ENCODE measurements around the gene CNPY1.

CNPY1 gene

GRCh38 chr7:155553871-155554270 lies 7.5 kb upstream of the CNPY1 start:
- Histone ChIP-seq H3K27ac (replicated peaks) (no peak overlapping the region), H3K4me3 (replicated peaks; ENCODE audit: insufficient read depth, low read length) (no peak overlapping the region), H3K27me3 (ENCODE audit: insufficient read depth, poor library complexity, severe bottlenecking) (no peaks in the 10 kb centered on the region)
- no peak for DNase-seq (ENCODE audit: low read depth in 1 of 2, low spot score in 1 of 2)
- TF ChIP-seq GABPA (IDR thresholded peaks at IDR 0.05; ENCODE audit: low read depth) (no peak), SPI1 (IDR thresholded peaks at IDR 0.05; ENCODE audit: borderline replicate concordance, low read depth) (no peak), POLR2AphosphoS5 (IDR thresholded peaks at IDR 0.05; ENCODE audit: low read depth) (no peak)
- TF ChIP-seq, protein P1, sequence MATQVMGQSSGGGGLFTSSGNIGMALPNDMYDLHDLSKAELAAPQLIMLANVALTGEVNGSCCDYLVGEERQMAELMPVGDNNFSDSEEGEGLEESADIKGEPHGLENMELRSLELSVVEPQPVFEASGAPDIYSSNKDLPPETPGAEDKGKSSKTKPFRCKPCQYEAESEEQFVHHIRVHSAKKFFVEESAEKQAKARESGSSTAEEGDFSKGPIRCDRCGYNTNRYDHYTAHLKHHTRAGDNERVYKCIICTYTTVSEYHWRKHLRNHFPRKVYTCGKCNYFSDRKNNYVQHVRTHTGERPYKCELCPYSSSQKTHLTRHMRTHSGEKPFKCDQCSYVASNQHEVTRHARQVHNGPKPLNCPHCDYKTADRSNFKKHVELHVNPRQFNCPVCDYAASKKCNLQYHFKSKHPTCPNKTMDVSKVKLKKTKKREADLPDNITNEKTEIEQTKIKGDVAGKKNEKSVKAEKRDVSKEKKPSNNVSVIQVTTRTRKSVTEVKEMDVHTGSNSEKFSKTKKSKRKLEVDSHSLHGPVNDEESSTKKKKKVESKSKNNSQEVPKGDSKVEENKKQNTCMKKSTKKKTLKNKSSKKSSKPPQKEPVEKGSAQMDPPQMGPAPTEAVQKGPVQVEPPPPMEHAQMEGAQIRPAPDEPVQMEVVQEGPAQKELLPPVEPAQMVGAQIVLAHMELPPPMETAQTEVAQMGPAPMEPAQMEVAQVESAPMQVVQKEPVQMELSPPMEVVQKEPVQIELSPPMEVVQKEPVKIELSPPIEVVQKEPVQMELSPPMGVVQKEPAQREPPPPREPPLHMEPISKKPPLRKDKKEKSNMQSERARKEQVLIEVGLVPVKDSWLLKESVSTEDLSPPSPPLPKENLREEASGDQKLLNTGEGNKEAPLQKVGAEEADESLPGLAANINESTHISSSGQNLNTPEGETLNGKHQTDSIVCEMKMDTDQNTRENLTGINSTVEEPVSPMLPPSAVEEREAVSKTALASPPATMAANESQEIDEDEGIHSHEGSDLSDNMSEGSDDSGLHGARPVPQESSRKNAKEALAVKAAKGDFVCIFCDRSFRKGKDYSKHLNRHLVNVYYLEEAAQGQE (IDR thresholded peaks at IDR 0.05; ENCODE audit: insufficient replicate concordance, low read depth), result no peak
- TF ChIP-seq, protein P2, sequence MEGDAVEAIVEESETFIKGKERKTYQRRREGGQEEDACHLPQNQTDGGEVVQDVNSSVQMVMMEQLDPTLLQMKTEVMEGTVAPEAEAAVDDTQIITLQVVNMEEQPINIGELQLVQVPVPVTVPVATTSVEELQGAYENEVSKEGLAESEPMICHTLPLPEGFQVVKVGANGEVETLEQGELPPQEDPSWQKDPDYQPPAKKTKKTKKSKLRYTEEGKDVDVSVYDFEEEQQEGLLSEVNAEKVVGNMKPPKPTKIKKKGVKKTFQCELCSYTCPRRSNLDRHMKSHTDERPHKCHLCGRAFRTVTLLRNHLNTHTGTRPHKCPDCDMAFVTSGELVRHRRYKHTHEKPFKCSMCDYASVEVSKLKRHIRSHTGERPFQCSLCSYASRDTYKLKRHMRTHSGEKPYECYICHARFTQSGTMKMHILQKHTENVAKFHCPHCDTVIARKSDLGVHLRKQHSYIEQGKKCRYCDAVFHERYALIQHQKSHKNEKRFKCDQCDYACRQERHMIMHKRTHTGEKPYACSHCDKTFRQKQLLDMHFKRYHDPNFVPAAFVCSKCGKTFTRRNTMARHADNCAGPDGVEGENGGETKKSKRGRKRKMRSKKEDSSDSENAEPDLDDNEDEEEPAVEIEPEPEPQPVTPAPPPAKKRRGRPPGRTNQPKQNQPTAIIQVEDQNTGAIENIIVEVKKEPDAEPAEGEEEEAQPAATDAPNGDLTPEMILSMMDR (IDR thresholded peaks at IDR 0.05; ENCODE audit: insufficient read depth, low read length), result no peak

DNA sequence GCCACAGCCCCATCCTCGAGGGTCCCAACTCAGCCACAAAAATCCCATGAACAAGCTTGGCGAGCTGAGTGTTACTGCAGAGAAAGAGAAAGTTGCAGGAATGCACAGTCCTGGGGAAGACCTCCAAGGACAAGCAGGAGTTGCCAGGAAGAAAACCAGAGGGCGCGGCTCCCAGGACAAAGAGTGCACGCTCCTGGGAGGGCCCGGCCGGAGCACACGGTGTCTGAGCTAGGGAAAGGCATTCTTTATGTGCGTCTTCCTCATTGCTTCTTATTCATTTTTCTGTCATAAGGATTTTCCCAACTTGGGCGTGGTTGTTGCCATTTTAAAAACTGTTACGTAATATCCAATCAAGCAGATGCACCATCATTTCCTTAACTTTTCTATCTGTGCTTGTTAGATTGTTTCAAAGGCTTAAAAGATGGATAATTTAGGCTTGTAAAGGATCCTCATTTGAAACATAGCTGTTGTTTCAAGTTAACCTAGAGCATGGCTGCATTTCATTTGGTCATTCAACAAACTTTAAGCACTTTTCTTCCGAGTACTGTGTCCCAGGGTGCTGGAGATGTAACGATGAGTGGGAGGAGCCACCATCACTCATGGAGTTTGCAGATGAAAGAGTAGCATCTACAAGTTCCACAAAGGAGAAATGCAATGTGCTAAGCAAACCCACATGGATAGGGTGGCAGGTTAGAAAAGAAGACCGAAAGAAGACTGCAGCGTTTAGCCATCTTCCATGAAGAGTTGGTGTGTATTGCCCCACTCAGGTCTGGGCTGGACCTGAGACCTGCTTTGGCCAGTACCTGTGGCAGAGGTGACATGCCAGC lies 5.6 kb upstream of the CNPY1 start:
- Histone ChIP-seq H3K27me3 (ENCODE audit: insufficient read depth, poor library complexity, severe bottlenecking) (no peaks in the 10 kb centered on the region), H3K27ac (replicated peaks) (no peak overlapping the region), H3K4me3 (replicated peaks; ENCODE audit: insufficient read depth, low read length) (no peak overlapping the region)
- no peak for DNase-seq (ENCODE audit: low read depth in 1 of 2, low spot score in 1 of 2)
- no peak for TF ChIP-seq GABPA (IDR thresholded peaks at IDR 0.05; ENCODE audit: low read depth)
- TF ChIP-seq, protein P1 (IDR thresholded peaks at IDR 0.05; ENCODE audit: insufficient replicate concordance, low read depth), result no peak
- TF ChIP-seq, protein P2 (IDR thresholded peaks at IDR 0.05; ENCODE audit: insufficient read depth, low read length), result no peak
- TF ChIP-seq POLR2AphosphoS5 (IDR thresholded peaks at IDR 0.05; ENCODE audit: low read depth), result no peak
- TF ChIP-seq SPI1 (IDR thresholded peaks at IDR 0.05; ENCODE audit: borderline replicate concordance, low read depth), result no peak

- TF ChIP-seq, protein P2 (IDR thresholded peaks at IDR 0.05; ENCODE audit: insufficient read depth, low read length), result no peak
- TF ChIP-seq GABPA (IDR thresholded peaks at IDR 0.05; ENCODE audit: low read depth), result no peak
- TF ChIP-seq, protein P1 (IDR thresholded peaks at IDR 0.05; ENCODE audit: insufficient replicate concordance, low read depth), result no peak
- no peak for TF ChIP-seq SPI1 (IDR thresholded peaks at IDR 0.05; ENCODE audit: borderline replicate concordance, low read depth)
- TF ChIP-seq POLR2AphosphoS5 (IDR thresholded peaks at IDR 0.05; ENCODE audit: low read depth), result no peak
- no peaks in the 10 kb centered on the region for H3K27me3 ChIP-seq (ENCODE audit: insufficient read depth, poor library complexity, severe bottlenecking)
- H3K4me3 ChIP-seq (replicated peaks; ENCODE audit: insufficient read depth, low read length), result no peak overlapping the region
- H3K27ac ChIP-seq (replicated peaks), result no peak overlapping the region
- no peak for DNase-seq (ENCODE audit: low read depth in 1 of 2, low spot score in 1 of 2)
These were observed 4.6 kb upstream of the CNPY1 start for GRCh38 chr7:155550916-155551315.
